Measurements from ENCODE around the gene TBCD. TPM values are rescaled to one million over a fixed set of nuclear protein-coding genes. Genes with fewer than 3 reads are reported as not detected.
A peak's percentile ranks its signal among the peaks of the same experiment; 100 is the strongest.
"Not testable (repeated sequence)": the region's sequence is repeated elsewhere in the genome, so short reads cannot be mapped to it uniquely, and the experiment has no call there.

TBCD gene
- total RNA-seq, 1 experiment from 2014 or later: 24.7 TPM

DNA sequence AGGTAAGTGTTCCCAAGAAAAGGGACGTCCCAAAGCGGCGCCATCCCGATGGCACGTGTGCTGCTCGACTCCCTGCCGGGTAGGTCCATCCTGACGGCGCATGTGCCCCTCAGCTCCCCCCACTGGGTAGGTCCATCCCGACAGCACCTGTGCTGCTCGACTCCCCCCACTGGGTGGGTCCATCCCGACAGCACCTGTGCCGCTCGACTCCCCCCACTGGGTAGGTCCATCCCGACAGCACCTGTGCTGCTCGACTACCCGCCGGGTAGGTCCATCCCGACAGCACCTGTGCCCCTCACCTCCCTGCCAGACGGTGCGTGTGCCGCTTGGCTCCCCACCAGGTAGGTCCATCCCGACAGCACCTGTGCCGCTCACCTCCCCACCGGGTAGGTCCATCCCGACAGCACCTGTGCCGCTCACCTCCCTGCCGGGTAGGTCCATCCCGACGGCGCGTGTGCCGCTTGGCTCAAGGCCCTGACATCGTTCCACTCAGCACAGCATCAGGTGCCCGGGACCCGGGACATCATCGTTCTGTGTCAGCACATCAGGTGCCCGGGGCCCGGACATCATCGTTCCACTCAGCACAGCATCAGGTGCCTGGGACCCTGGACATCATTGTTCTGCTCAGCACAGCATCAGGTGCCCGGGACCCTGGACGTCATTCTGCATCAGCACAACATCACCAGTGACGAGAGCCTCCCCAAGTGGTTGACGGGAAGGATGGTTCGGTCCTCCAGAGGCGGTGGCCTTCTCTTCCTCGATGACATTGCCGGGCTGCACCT lies 22.2 kb upstream of the TBCD start:
- no peak for DNase-seq (ENCODE audit: low read depth)

GRCh38 chr17:82732118-82732743 lies 19.6 kb upstream of the TBCD start:
- no peak for DNase-seq (ENCODE audit: low read depth)

DNA sequence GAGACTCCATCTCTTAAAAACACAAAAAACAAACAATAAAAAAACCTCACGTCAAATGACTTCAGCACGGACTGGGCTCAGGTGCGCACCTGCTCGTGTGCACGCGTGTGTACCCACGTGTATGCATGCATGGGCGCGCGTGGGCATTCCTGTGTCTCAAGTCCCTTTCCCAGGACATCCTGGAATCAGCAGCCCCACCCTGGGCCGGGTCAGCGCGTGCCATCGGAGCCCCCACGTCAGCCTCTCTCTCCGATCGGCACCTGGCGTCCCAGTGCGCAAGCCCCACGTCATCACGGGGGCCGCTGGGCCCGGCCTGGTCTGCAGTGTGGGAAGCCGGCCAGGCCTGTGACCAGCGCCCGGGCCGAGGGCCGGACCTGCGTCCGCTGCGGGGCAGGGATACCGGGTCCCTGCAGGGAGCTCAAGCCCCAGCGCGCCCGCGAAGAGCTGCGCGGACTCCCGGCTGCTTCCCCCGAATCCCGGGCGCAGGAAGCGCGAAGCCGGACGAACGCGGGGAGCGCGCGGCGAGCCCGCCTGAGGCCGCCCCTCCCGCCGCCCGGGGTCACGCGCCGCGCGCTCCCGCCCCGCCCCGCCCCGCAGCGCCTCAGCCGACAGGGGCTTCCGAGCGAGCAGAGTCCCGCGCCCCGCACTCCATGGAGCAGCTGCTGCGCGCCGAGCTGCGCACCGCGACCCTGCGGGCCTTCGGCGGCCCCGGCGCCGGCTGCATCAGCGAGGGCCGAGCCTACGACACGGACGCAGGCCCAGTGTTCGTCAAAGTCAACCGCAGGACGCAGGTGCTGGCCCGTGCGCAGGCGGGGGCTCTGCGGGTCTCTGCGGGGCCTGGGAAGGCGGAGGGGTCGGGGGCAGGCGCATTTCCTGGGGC lies 16.6 kb upstream of the TBCD start, which contains the start of gene FN3K:
Gene FN3K, plus strand, starts transcription at position 629 of the 880 bp plus-strand sequence. Its CDS starts 22 bp downstream, at position 651.
- peak; percentile 37 for DNase-seq (ENCODE audit: low read depth)

DNA sequence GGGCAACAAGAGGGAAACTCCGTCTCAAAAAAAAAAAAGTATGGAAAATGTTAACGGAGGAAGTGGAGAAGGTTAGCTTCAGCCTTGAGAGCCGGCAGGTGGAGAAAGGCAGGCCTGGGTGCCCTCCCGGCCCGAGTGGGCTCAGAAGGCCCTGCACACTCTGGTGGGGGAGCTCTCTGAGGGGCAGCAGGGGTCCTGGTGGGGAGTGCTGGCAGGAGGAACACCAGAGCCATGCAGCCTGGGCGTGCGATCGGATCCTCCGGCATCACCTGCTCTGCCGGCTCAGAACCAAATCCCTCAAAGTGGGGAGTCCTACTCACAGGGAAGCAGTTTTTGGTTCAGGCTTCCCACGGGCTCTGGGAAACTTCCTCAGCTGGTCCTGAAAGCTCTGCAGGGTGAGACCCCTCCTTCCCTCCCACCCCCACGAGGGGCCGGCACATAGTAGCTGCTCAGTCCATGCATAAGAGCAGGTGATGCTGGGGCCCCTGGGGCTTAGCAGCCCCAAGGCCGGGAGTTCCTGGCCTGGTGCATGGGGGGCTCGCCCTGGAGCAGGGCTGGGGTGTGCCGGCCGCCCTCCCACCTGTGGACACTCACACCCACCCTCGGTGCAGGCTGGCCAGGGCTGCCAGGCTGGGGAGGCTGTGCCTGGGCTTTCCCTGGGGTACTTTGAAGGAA lies 15.2 kb upstream of the TBCD start:
- no peak for DNase-seq (ENCODE audit: low read depth)

- DNase-seq (ENCODE audit: low read depth): no peak
Measured at GRCh38 chr17:82737967-82738877, 13.6 kb upstream of the TBCD start.

- DNase-seq (ENCODE audit: low read depth): no peak
Measured at GRCh38 chr17:82740906-82741759, 10.7 kb upstream of the TBCD start.

GRCh38 chr17:82743344-82744219 lies 8.3 kb upstream of the TBCD start:
- no peak for DNase-seq (ENCODE audit: low read depth)

- not testable (repeated sequence) for DNase-seq (ENCODE audit: low read depth)
Measured at GRCh38 chr17:82744736-82745135, 7.1 kb upstream of the TBCD start.

GRCh38 chr17:82745524-82745923 lies 6.3 kb upstream of the TBCD start:
- no peak for DNase-seq (ENCODE audit: low read depth)

DNA sequence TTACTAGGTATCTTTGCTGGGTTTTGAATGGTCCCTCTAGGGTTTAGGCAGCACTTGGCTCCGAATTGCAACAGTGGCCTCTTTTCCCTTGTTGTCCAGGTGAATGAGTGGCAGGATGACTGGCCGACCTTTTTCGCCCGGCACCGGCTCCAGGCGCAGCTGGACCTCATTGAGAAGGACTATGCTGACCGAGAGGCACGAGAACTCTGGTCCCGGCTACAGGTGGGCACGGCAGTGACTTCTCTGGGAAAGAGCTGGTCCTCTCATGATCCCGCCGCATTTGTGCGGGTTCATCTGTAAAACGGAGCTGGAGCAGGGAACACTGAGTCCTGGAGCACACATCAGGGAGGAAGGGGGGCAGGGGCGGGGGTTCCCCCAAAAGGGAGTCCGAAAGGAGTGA lies 3.1 kb upstream of the TBCD start:
- DNase-seq (ENCODE audit: low read depth): no peak

DNA sequence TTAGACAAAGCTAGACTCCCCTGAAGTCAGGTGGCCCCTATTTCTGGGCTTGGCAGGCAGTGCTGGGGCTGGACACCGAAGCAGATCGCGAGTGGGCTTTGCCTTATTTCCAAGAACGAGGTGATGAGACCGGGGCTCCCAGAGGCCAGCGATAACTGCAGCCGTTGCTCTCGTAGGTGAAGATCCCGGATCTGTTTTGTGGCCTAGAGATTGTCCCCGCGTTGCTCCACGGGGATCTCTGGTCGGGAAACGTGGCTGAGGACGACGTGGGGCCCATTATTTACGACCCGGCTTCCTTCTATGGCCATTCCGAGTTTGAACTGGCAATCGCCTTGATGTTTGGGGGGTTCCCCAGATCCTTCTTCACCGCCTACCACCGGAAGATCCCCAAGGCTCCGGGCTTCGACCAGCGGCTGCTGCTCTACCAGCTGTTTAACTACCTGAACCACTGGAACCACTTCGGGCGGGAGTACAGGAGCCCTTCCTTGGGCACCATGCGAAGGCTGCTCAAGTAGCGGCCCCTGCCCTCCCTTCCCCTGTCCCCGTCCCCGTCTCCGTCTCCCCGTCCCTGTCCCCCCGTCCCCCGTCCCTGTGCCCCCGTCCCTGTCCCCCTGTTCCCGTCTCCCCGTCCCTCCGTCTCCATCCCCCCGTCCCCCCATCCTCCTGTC lies 1.5 kb upstream of the TBCD start:
- no peak for DNase-seq (ENCODE audit: low read depth)

DNA sequence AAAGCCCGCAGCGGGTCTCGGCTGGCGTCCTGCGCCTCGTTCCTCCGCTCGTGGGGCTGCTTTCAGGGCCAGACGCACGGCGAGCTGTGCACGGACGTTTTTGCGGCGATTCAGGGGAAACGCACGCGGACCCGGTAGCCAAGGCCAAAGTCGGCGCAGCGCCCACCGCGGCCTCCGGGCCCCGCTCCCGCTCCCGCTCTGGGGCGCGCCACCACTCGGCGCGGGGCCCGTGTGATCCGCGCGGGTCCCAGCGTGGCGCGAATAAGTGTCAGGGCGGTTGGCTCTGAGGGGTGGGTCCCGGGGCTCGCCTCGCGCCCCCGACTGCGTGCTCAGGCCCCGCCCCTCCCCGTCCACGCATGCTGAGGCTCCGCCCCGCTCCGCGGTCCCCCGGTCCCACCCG lies 694 bp upstream of the TBCD start:
- no peak for DNase-seq (ENCODE audit: low read depth)

GRCh38 chr17:82752371-82753200 lies 721 bp downstream of the TBCD start:
- DNase-seq (ENCODE audit: low read depth): peak; percentile 50

DNA sequence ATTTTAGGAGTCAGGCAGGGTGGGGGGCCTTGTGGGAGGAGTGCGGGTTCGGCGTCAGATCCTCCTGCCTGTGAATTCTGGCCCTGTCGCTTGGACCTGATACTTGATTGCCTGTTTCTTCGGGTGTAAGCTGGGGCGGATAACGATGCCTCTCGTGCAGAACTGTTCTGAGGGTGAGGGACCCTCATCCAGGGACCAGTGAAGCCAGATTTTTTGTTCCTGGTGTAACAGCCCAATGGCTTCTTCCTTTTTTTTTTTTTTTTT lies 1.3 kb downstream of the TBCD start:
- no peak for DNase-seq (ENCODE audit: low read depth)

GRCh38 chr17:82754297-82755208 lies 2.7 kb downstream of the TBCD start:
- no peak for DNase-seq (ENCODE audit: low read depth)

- DNase-seq (ENCODE audit: low read depth): no peak
Measured at GRCh38 chr17:82756166-82756565, 4.3 kb downstream of the TBCD start.
